NK-92 treated with Interleukin-12 subunit alpha and Interleukin-12 subunit beta, amount 100 ng/mL, for 24 hours (cell line): ENCODE data around the gene PCDHGA2.
A peak's percentile ranks its signal among the peaks of the same experiment; 100 is the strongest.
"Not testable (repeated sequence)": the region's sequence is repeated elsewhere in the genome, so short reads cannot be mapped to it uniquely, and the experiment has no call there.

Experiments
- DNase-seq: peaks from one replicate; lab custom pipeline; 2025; lab: John Stamatoyannopoulos, UW

Gene PCDHGA2

DNA sequence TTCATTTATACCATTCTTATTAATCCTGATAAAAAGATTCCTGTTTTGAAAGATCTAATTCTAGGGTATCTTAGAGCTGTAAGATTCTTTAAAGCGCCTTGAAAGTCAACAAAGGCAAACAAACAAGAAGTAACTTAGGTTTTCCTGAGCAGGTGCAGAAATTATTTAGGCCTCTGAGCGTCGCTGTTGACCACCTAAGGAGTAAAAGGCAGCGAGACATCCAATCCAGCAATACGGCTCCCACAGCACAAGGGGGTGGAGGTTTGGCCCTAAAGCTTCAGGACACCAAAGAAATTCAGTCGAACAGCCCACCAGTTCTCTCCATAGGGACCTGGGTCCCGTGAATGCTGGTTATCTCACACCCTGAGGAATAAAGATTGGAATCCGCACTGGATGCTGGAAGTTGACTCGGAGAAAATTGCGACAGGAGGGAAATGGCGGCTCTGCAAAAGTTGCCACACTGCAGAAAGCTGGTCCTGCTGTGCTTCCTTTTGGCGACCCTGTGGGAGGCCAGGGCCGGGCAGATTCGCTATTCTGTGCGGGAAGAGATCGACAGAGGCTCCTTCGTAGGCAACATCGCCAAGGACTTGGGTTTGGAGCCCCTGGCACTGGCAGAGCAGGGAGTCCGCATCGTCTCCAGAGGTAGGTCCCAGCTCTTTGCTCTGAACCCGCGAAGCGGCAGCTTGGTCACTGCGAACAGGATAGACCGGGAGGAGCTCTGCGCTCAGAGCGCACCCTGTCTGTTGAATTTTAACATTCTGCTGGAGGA lies at the start of gene PCDHGA2:
TSS of gene PCDHGA2 (plus strand) at position 223 of the 769 bp plus-strand sequence.
- DNase-seq = no peak

DNA sequence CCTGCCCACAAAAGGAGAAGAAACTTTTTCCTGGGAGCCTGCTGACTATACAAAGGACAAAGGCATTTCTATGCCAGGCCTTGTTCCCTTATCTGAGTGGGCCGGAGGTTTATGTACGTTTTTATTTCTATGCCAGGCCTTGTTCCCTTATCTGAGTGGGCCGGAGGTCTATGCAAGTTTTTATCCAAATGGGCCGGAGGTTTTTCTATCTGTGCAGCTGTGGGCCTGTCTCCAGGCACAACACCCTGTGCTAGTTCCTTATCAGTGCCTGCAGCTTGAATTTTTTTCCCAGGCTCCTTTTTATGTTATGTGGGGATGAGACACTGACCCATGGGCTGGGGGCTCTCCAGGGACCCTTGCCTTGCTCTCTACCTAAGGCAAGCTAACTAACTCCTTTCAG lies 40.2 kb upstream of the PCDHGA2 start:
- no peak for DNase-seq

DNA sequence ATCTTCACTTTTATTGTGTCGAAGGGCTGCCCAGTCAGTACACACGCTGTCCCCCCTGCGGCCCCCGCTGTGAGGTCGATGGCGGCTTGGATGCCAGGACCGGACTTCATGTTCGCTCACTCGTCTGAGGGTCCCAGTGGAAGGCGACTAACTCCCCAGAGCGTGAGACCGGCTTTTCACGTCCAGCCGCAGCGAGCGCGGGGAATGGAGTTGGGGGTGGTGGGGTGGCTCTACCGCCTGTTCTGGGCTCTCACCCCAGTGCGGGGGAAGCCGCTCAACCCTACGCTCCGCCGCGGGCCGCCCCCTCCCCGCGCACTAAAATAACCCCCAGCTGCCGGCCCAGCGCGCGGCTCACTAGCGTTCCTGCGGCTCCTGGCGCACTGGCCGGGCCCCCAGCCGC lies 34.8 kb upstream of the PCDHGA2 start, which contains the start of gene SLC25A2:
TSS of gene SLC25A2 (minus strand) at position 294 of the 400 bp plus-strand sequence. CDS start at position 110, 184 bp downstream.
- DNase-seq = no peak

DNA sequence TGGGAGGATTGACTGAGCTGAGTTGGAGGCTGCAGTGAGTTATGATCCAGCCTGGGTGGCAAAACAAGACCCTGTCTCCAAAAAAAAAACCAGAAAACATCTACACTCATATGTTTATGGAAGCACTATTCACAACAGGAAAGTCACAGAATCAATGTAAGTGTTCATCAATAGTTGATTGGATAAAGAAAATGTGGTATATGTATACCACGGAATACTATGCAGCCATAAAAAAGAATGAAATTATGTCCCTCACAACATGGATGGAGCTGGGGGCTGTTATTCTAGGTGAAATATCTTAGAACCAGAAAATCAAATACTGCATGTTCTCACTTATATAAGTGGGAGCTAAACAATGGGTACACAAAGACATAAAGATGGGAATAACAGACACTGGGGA lies 31.9 kb upstream of the PCDHGA2 start:
- DNase-seq = no peak

DNA sequence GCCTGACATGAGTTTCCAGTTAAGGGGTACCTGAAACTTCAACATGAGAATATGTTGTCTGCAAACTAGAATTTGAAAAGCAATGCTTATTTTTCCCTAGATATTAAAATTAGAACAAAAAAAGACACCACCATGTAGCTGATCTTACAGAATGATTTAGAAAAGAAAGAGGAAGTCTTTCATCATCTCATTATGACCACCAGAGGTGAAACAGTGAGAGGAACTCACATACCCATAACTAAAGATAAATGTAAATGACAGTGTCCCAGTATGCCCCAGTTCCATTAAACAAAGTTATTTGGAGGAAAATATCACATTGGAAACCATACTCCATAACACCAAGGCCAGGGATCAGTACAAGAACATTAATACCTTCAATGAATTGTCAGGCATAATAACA lies 24.8 kb upstream of the PCDHGA2 start:
- no peak for DNase-seq

DNA sequence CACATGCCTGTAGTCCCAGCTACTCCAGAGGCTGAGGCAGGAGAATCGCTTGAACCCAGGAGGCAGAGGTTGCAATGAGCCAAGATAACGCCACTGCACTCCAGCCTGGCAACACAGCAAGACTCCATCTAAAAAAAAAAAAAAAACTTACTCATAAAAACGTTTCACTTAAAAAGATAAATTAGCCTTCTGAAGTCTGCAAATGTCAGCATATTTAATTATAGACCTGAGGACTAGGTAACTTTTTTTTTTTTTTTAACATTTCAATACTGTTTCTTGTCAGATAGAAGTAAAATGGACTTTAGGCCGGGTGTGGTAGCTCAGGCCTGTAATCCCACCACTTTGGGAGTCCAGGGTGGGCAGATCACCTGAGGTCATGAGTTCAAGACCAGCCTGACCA lies 21.6 kb upstream of the PCDHGA2 start:
- DNase-seq = not testable (repeated sequence)

DNA sequence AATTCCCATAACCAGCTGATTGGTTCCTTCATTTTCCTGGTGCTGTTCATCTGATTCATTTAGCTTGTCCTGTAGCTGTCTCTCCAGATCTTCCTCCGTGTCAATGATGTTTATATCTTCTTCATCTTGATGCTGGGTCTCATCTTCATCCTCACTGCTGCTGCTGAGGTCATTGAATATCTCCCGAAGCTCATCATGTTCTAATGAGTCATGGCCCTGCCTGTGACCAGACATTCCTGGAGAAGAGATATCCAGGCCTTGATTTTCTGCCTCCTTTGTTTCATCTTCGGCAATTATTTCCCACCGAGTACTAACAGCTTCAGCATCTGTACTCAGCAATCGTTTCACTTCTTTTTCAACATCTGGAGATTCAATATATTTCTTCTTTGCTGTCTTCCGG lies 19.4 kb upstream of the PCDHGA2 start:
- DNase-seq = no peak

DNA sequence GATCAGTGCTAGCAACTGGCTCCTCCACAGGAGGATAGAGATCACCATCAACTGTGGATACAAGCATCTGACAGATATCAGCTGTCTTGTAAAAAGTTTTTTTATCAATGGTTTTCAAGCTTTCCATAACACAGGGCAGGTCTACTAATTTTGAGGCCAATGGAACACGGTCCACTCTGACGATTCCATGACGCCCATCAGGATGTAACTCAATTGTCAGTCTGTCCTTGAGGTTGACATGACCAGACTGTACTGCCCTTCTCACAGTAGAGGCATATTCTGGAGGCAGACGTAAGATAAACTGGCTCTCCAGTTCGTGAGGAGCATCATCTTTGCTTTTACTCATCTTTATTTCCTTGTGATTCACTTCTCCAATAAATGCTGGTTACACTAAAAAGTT lies 18.9 kb upstream of the PCDHGA2 start:
- no peak for DNase-seq

DNA sequence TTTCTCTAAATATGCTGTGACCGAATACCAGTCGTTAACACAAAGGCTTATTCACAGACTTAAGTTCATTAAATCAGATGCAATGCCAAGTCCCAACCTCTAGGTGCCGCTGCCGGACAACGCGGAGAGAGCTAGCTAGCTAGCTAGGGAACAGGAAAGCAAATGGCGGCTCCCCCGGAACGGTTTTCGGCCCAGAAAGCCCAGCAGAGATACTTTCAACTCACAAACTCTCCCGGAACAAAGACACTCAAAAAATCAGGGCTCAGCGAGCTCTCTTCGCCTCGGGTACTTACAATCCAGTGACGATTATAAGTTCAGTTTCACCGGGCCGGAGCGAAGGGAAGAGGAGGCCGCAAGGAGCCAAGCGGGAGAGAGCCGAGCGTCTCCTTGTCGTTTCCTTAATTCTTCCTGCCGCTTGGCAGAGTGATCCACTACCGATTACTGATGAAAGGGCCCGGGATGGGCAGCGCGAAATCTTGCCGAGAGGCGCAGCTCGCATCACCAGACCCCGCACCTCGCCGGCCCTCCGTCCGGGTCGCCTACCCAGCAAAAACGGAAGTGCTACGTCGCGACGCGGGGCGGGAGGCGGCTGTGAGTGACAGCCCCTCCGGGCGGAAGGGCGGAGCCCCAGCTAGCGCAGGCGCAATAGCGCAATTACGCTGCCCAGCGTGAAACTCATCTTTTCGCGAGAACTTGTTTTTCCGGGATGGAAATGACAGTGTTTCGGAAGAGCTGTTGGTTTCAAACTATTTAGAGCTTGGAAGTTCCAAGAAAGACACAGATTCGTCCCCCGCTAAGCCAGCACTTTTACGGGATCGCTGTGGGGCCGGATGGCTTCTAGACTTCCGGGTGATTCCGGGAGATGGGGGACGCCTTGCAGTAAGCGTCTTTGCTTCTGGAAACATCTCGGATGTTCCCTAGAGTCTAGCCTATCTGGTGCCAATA lies 18.1 kb upstream of the PCDHGA2 start, which contains the start of gene TAF7:
TSS of gene TAF7 (minus strand) at position 560 of the 945 bp plus-strand sequence. CDS start 740 bp downstream, outside the sequence.
- DNase-seq = peak; percentile 88

DNA sequence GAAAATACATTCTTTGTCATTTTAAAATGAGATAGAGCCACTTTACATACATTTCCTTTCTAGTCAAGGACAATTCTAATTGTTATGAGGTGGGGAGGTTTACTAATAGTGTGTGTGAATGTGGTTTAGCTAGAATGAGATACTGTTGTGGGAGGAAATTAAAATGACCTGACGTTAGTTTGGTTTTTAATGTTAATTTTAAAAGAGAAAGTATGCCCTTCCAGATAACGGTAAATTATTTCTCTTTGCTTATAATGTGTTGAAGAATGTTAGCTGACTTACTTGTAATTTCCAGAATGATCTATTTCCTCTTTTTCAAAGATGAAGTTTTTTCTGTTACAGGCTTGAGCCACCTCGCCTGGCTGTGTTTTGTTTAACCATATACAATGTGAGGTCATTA lies 16.3 kb upstream of the PCDHGA2 start:
- no peak for DNase-seq

DNA sequence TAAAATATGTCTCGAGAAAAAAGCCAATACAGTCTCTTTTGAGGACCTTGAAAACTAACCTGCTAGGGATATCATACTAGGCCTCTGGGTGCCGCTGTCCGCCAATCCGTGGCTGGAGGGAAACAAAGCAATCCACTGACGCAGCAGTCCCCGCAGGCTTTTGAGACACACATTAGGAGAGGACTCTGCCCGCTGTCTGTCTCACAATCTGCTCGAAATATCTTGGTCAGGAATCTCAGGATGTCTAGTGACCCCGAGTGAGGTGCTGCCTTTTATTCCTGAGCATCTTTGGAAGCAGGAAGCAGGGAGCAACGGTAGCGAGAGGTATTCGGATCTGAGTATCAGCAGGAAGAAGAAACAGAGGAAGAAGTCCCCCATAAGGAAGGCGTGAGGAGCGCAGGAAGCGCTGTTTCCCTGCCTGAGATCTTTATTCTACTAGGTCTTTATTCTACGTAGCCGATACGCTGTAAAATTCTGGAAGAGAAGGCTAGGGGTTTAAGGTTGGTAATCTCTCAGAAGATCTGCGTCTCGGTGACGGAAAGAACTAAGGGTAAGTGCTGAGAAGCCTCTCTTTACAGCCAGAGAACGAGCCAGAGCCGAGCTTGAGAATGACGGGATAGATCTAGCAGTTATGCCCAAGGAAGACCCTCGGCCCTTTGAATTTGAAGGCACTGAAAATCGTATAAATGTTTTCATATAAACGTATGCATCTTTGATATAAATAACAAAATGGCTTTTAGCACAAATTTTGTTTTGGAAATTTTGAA lies 12.3 kb upstream of the PCDHGA2 start:
- DNase-seq = no peak

DNA sequence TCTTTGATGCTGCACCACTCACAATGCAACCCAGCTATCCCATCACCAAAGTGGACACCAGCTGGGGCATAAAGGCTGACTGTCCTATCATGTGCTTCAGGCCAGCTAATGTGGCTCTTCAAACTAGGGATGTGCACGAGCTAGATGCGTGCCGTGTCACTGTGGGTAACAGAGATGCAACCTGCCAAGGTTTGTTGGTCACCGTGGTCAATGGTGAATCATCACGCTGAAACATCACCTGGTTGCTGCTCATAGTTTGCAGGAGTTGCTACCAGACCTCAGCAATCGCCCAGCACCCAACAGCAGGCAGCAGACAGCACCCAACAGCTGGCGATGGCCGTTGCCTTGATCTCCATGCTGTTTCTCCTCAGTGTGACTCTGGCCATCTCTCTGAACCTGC lies 10.3 kb upstream of the PCDHGA2 start:
- DNase-seq = peak; percentile 65

DNA sequence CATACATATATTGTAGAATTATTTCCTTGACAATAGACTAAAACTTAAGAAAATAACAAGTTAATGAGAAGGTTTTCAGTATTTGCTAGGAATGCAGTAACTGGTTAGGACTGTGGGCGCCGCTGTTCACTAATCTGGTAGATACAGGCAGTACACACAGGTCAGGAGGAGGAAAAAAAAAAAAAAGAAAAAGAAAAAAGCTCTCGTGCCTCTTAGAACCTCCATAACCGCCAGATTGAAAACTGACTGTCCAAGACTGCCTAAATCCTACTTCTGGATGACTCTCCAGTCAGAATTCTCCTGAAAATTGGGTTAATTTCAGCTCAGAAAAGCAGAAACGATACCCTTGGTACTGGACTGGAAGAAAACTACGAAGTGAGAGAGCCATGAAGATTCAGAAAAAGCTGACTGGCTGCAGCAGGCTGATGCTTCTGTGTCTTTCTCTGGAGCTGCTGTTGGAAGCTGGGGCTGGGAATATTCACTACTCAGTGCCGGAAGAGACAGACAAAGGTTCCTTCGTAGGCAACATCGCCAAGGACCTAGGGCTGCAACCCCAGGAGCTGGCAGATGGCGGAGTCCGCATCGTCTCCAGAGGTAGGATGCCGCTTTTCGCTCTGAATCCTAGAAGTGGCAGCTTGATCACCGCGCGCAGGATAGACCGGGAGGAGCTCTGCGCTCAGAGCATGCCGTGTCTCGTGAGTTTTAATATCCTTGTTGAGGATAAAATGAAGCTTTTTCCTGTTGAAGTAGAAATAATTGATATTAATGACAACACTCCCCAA lies 8.1 kb upstream of the PCDHGA2 start, which contains the start of gene PCDHGA1:
TSS of gene PCDHGA1 (plus strand) at position 216 of the 782 bp plus-strand sequence.
- peak; percentile 22 for DNase-seq

DNA sequence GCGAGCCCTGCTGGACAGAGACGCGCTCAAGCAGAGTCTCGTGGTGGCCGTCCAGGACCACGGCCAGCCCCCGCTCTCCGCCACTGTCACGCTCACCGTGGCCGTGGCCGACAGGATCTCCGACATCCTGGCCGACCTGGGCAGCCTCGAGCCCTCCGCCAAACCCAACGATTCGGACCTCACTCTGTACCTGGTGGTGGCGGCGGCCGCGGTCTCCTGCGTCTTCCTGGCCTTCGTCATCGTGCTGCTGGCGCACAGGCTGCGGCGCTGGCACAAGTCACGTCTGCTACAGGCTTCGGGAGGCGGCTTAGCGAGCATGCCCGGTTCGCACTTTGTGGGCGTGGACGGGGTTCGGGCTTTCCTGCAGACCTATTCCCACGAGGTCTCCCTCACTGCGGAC lies 6.0 kb upstream of the PCDHGA2 start:
- not testable (repeated sequence) for DNase-seq

DNA sequence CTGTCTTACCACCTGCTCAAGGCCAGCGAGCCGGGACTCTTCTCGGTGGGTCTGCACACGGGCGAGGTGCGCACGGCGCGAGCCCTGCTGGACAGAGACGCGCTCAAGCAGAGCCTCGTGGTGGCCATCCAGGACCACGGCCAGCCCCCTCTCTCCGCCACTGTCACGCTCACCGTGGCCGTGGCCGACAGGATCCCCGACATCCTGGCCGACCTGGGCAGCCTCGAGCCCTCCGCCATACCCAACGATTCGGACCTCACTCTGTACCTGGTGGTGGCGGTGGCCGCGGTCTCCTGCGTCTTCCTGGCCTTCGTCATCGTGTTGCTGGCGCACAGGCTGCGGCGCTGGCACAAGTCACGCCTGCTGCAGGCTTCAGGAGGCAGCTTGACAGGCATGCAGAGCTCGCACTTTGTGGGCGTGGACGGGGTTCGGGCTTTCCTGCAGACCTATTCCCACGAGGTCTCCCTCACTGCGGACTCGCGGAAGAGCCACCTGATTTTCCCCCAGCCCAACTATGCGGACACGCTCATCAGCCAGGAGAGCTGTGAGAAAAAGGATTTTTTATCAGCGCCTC lies 2.3 kb downstream of the PCDHGA2 start:
- DNase-seq = not testable (repeated sequence)

DNA sequence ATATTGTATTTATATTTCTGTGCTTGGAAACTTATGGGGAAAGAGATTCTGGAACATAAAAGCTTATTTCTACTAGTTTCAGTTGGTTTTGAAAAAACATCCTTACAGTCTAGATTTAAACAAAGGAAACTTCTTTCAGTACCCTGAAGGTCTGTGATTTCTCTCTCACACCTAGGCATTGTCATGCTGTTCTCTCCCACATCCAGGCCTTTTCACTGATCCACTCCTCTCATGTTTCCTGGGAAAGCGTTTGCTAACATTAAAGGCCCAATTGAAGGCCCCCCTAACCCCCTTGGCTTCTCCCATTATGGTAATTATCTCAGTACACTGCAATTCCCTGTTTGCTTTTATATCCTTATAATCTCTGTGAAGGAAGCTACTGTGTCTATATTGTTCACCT lies 4.2 kb downstream of the PCDHGA2 start:
- DNase-seq = no peak

DNA sequence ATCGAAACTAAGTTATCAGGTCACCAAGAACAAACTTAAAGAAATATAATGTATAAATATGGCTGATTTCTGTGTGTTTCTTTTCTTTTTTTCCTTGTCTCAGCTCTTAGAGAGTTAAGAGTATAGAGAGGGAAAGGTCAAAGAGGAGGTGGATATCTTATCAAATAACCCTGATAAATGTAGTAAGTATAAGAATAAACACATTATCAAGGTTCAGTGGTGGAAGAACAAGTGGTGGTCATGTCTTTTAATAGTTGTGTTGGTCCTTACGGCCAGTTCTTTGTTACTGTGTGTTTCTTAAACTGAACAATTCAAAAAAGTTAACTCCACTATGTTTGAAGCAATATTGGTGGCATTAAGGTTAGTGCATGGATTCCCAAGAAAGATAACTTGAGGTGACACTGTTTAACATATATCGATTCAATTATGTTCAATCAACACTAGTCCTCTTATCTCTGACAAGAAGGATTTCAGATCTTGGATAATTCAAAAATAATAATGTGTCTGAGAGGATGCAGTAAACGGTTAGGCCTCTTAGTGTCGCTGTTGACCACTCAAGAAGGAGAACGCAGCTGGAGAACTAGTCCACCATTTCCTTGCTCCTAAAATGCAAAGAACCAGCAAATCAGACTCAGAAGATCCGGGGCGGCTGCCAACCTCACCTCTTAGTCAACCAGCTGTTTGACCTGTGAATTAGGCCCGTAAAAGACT lies 4.8 kb downstream of the PCDHGA2 start, which contains the start of gene PCDHGA3:
TSS of gene PCDHGA3 (plus strand) at position 588 of the 711 bp plus-strand sequence. CDS start 205 bp downstream, outside the sequence.
- no peak for DNase-seq

DNA sequence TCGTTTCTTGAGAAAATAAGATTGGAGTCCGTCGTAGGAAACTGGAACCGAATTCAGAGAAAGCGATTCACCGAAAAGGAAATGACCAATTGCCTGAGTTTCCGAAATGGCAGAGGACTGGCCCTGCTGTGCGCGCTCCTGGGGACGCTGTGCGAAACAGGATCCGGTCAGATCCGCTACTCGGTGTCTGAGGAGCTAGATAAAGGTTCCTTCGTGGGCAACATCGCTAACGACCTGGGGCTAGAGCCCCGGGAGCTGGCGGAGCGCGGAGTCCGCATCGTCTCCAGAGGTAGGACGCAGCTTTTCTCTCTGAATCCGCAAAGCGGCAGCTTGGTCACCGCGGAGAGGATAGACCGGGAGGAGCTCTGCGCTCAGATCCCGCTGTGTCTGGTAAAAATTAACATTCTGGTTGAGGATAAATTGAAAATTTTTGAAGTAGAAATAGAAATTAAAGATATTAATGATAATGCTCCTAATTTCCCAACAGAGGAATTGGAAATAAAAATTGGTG lies 5.4 kb downstream of the PCDHGA2 start:
- no peak for DNase-seq

DNA sequence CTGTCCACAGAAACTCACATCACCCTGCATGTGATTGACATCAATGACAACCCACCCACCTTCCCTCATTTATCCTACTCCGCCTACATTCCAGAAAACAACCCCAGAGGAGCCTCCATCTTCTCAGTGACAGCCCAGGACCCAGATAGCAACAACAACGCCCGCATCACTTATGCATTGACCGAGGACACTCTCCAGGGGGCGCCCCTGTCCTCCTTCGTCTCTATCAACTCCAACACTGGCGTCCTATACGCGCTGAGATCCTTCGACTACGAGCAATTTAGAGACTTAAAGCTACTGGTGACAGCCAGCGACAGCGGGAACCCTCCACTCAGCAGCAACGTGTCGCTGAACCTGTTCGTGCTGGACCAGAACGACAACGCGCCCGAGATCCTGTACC lies 6.8 kb downstream of the PCDHGA2 start:
- DNase-seq = no peak

DNA sequence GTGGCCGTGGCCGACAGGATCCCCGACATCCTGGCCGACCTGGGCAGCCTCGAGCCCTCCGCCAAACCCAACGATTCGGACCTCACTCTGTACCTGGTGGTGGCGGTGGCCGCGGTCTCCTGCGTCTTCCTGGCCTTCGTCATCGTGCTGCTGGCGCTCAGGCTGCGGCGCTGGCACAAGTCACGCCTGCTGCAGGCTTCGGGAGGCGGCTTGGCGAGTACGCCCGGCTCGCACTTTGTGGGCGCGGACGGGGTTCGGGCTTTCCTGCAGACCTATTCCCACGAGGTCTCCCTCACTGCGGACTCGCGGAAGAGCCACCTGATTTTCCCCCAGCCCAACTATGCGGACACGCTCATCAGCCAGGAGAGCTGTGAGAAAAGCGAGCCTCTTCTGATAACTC lies 7.5 kb downstream of the PCDHGA2 start:
- DNase-seq = not testable (repeated sequence)
